Measurements from ENCODE around the gene SLC25A46.
"Not testable (repeated sequence)": the region's sequence is repeated elsewhere in the genome, so short reads cannot be mapped to it uniquely, and the experiment has no call there.

Gene SLC25A46

GRCh38 chr5:110770286-110770685 is 31.5 kb downstream of the SLC25A46 start:
- TF ChIP-seq CTCF (IDR thresholded peaks at IDR 0.05; ENCODE audit: low read depth, low read length) = no peak
- Histone ChIP-seq H3K9me3 (no peaks in the 10 kb centered on the region), H3K4me1 (no peaks in the 10 kb centered on the region), H3K4me3 (ENCODE audit: low read depth, low read length) (no peak overlapping the region), H3K36me3 (no peaks in the 10 kb centered on the region), H3K27me3 (peaks cover 20% of the 10 kb centered on the region)
- no peak for DNase-seq

- no peaks in the 10 kb centered on the region for H3K36me3 ChIP-seq
- no peaks in the 10 kb centered on the region for H3K27me3 ChIP-seq
- no peak for DNase-seq
- H3K4me1 ChIP-seq = no peaks in the 10 kb centered on the region
- TF ChIP-seq CTCF (IDR thresholded peaks at IDR 0.05; ENCODE audit: low read depth, low read length) = no peak
- H3K4me3 ChIP-seq (ENCODE audit: low read depth, low read length) = no peak overlapping the region
- no peaks in the 10 kb centered on the region for H3K9me3 ChIP-seq
These were observed 46.1 kb downstream of the SLC25A46 start for GRCh38 chr5:110784901-110785300.

- Histone ChIP-seq H3K27me3 (no peaks in the 10 kb centered on the region), H3K36me3 (no peaks in the 10 kb centered on the region), H3K4me1 (no peaks in the 10 kb centered on the region), H3K4me3 (ENCODE audit: low read depth, low read length) (no peak overlapping the region), H3K9me3 (no peaks in the 10 kb centered on the region)
- DNase-seq = no peak
- TF ChIP-seq CTCF (IDR thresholded peaks at IDR 0.05; ENCODE audit: low read depth, low read length) = no peak
These were observed 46.5 kb downstream of the SLC25A46 start for GRCh38 chr5:110785356-110785755.

- not testable (repeated sequence) for DNase-seq; H3K4me3 ChIP-seq (ENCODE audit: low read depth, low read length); H3K9me3 ChIP-seq; H3K4me1 ChIP-seq; H3K27me3 ChIP-seq; H3K36me3 ChIP-seq
These were observed 49.2 kb downstream of the SLC25A46 start for GRCh38 chr5:110788006-110788405.

GRCh38 chr5:110790673-110791072 is 51.9 kb downstream of the SLC25A46 start:
- H3K9me3 ChIP-seq = no peaks in the 10 kb centered on the region
- H3K27me3 ChIP-seq = no peaks in the 10 kb centered on the region
- H3K4me3 ChIP-seq (ENCODE audit: low read depth, low read length) = no peak overlapping the region
- H3K36me3 ChIP-seq = no peaks in the 10 kb centered on the region
- no peaks in the 10 kb centered on the region for H3K4me1 ChIP-seq
- no peak for DNase-seq
- peak; percentile 28; the same call in 1 of the 2 replicates for TF ChIP-seq CTCF (IDR thresholded peaks at IDR 0.05; ENCODE audit: low read depth, low read length)

DNA sequence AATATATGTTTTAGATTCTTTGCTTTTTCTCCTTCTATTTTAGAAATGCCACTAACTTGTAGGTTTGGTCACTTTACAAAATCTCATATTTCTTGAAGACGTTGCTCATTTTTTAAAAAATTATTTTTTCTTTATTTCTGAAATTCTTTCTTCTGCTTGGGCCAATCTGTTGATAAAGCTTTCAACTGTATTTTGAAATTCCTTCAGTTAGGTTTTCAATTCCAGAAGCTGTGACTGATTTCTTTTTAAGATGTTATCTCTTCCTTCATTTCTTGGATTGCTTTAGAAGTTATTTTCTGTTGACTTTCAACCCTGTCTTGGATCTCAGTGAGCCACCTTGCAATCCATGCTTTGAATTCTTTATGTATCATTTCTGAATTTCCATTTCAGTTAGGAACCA is 64.2 kb downstream of the SLC25A46 start:
- DNase-seq = no peak
- H3K36me3 ChIP-seq = no peaks in the 10 kb centered on the region
- H3K9me3 ChIP-seq = no peaks in the 10 kb centered on the region; the same call in 1 of the 2 replicates
- H3K4me1 ChIP-seq = no peaks in the 10 kb centered on the region
- H3K27me3 ChIP-seq = no peaks in the 10 kb centered on the region
- no peak for TF ChIP-seq CTCF (IDR thresholded peaks at IDR 0.05; ENCODE audit: low read depth, low read length)
- no peak overlapping the region for H3K4me3 ChIP-seq (ENCODE audit: low read depth, low read length)

All from BE2C (cell line).